GM18511 (cell line): Measurements from ENCODE around the gene DOC2B.
"Not testable (repeated sequence)": the region's sequence is repeated elsewhere in the genome, so short reads cannot be mapped to it uniquely, and the experiment has no call there.

Source experiments
- ATAC-seq: cut with Tn5 transposase; IDR thresholded peaks from one replicate; pipeline ENCODE4 v1.9.1; 2021; ENCODE audit warnings: mild to moderate bottlenecking, moderate library complexity; ENCODE audit not compliant: unreplicated experiment

The DOC2B gene

DNA sequence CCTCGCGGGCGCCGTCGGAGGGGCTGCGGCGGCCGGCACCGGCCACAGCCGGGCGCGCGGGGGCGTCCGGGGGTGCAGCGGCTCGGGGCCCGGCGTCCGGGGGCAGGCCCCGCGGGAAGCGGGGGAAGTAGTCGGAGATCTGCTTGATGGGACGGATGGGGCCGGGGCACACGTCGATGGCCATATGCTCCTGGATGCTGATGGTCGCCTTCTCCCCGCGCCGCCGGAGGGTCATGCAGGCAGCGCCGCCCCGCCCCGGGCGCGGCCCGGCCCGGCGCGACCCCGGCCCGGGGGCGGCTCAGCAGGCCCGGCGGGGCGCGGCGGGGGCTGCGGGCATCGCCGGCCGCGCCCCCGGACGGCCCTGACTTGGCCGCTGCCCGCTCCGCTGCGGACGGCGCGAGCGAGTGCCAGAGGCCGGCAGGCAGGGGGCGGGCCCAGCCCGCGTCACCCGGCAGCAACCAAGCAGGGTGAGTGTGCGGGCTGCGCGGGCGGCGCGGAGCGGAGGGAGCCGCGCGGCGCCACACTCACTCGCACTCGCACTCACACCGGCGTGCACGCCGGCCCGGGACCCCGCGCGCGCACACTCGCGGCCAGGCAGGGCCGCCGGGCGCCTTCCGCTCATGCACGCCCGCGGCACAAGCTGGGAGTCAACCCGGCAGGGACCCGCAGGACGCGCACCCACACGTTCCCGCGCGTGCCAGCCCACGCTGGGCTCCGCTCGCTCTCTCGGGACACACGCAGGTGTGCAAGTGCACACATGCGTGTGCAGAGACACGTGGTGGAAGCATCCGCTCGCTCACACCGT lies at the start of gene DOC2B:
Gene DOC2B (minus strand): TSS at position 406 of the 805 bp plus-strand sequence. CDS start 171 bp downstream, at position 235.
- ATAC-seq = no peak

DNA sequence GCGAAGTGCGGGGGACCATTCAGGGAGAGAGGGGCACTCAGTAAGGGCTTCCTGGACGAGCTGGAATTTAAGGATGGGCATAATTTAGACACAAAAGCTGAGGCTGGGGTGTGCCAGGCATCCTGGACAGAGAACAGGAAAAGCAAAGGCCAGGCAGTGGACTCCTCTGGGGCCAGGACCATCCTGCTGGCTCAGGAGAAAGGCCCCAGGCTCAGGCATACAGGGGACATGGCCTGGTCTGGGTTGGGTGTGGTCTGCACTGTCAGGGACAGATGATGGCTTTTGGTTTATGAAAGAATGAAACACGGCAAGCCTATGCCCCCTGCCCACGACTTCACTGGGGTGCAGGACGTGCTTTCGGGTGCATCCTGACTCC lies 48.9 kb upstream of the DOC2B start:
- no peak for ATAC-seq

DNA sequence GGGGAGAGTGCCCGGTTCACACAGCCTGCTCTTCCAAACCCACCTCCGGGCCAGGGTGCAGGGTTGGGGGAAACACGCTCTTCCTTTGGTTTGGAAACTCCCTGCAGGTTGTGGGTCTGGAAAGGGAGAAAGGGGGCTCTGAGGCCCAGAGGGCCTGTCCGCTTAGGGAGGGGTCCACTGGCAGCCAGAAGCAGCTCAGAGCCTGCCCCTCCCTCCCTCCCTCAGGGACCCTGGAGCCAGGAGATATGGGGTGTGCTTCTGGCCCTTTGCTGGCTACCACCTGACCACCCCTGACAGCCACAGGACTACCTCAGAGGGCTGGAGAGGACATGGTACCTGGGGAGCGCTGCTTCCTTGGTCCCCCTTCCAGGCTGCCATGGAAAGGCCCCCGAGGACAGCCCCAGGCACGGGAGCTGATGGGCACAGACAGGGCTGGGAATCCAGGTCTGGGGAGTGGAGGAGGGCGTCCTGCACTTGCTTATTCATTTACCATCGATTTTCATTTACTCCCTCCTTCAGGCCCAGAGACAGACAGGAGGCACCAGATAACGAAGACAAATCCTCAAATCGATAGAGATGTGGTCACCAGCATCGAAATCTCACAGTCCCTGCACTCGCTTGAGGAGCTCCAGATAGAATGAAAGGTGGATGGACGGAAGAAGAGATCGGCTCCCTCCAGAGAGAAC lies 48.4 kb upstream of the DOC2B start:
- ATAC-seq = no peak

DNA sequence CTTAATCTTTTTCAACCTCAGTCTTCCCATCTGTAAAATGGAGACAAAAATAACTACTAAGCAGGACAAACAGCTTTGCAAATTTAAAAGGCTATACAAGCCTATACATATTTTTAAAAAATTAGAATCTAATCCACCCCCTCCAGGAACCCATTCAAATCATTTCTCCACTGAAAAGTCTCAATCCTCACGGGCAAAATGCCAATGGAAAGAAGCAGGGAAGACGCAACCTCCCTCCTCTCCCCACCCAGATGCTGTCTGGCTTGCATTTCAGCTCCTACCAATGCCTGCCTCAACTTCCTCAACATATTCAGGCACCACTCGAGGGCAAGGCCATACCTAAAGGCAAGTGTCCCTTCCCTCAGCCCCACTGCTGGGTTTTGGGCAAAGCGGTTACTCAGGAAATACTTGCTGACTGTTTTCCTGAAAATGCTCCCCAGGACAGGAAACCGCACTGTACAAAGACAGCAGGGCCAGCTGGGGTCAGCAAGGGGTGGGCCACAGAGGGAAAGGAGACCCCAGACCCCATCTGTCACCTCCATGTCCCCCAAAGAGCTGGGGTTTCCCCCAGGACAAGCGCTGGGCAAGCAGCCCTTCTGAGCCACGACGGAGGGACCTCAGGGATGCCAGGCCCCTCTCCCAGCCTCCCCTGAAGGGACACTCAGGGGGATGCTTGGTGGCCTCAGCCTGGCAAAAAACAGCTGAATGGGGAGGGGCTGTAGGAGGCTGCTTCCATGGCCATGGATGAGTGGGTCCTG lies 47.7 kb upstream of the DOC2B start:
- ATAC-seq = no peak

- no peak for ATAC-seq
Measured at GRCh38 chr17:227946-228615, 46.6 kb upstream of the DOC2B start.

DNA sequence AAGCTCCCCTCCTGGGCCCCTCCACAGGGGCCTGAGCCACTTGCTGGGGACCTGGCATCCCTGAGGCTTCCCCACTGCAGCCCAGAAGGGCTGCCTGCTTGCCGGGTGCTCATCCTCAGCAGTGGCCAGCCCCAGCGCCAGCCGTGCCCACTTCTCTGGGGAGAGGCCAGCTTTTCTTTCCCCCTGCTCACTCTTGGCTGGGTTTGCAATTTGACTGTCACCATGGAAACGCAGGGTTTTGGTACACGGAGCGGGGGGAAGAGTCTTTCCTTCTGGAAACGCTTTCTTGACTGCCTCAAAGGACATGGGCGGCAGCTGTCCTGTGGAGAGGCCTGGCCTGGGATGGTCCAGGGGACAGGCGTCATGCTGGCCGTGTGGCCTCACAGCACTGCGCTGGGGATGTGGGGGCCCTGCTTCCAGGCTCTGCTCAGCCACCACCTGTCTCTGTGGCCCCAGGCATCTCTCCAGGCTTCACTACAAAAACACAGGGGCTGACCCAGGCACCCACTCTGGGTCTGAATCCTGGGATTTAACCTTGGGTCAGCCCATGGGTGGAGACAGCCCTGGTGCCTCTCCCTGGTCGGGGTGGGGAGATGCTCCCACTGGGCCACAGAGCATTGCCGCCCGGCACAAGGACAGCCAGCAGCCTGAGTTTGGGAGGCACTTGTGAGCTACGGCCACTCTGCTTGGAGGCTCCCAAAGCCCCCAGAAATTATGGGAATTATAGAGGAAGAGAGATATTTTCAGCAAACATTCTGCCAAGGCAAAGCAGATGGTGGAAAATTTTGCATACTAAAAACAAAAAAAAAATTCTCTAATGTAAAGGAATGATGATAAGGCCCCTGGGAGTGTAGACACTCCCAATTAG lies 45.9 kb upstream of the DOC2B start:
- no peak for ATAC-seq

GRCh38 chr17:226108-227077 lies 44.9 kb upstream of the DOC2B start:
- no peak for ATAC-seq

- ATAC-seq = no peak
Measured at GRCh38 chr17:225551-225950, 44.1 kb upstream of the DOC2B start.

- ATAC-seq = not testable (repeated sequence)
Measured at GRCh38 chr17:224576-224975, 43.1 kb upstream of the DOC2B start.

GRCh38 chr17:223723-224471 lies 42.4 kb upstream of the DOC2B start:
- ATAC-seq = no peak

DNA sequence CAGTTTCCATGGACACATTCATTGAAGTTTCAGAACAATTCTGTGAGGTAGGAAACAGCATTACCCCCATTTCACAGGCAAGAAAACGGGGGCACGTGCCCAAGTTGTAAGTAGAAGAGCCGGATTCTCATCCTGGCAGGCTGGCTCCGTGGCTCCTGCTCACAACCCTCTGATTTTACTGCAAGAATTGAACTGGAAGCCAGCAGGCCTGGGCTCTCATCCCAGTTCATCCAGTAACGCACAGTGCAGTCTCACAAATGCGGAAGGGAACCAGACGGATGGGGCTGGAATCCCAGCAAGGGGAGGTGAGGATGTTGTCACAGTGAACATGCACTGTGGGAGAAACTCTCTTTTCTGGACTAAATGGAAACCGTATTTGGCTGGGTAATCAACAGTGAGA lies 40.7 kb upstream of the DOC2B start:
- ATAC-seq = no peak

DNA sequence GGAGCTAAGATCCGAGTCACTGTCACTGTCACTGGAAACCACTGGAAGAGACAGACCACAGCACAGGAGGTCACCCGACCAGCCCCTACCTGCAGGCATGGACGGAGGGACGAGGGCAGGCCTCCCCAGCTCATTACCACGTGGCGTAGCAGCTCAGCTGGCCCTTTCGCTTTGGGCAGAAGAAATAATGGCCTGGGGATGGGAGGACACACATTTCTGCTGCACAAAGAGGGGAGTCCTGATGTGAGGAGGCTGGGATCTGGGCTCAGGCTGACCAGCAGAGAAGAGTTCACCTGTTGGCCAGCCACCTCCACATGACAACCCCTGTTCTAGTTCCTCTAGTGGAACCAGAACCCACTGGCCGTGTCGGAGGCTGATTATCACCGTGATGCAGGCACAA lies 38.2 kb upstream of the DOC2B start:
- no peak for ATAC-seq

GRCh38 chr17:218432-219110 lies 37.1 kb upstream of the DOC2B start:
- no peak for ATAC-seq

DNA sequence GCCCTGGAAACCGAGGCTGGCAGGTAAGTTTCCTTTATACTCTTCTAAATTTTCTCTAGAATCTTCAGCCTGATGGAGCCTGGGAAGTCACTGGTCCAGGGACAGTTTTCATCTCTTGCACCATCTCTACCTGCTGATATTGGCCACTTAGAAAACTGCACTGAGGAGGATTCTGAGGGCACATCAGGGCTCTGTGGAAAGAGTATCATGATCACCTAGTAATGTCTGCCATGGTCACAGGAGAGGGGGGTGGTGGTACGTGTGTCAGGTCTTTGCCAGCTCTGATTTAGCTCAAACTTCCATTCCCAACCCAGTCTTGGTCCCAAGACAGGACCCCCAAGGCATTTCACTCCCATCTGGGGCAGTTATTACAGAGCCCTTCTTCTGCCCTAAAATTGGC lies 35.2 kb upstream of the DOC2B start:
- ATAC-seq = no peak

DNA sequence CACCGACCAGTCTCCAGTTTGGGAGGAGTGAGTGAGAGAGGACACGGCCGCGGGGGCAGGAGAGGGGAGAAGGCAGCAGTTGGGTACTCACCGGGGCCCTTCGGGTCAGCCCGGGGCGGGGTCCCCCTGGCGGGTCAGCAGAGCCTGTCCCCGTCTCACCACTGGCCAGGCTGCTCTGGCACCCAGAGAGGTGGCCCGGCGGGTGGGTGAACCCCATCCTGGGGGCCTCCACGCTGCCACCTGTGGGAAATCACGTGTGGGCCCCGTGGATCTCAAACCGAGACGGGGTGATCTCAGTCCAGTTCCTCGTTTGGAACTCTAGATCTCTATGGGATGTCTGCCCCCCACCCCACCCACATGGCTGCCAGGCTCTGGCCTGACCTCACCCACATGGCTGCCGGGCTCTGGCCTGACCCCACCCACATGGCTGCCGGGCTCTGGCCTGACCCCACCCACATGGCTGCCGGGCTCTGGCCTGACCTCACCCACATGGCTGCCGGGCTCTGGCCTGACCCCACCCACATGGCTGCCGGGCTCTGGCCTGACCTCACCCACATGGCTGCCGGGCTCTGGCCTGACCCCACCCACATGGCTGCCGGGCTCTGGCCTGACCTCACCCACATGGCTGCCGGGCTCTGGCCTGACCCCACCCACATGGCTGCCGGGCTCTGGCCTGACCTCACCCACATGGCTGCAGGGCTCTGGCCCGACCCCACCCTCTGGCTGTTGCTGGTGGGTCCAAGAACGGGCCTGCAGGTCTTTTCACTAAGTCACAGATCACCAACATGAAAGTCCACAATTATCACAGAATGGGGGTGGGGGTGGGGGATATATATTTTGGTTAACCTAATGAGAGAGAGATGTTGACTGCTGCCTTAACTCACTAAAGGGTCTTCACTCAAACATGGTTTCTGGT lies 34.4 kb upstream of the DOC2B start:
- not testable (repeated sequence) for ATAC-seq

DNA sequence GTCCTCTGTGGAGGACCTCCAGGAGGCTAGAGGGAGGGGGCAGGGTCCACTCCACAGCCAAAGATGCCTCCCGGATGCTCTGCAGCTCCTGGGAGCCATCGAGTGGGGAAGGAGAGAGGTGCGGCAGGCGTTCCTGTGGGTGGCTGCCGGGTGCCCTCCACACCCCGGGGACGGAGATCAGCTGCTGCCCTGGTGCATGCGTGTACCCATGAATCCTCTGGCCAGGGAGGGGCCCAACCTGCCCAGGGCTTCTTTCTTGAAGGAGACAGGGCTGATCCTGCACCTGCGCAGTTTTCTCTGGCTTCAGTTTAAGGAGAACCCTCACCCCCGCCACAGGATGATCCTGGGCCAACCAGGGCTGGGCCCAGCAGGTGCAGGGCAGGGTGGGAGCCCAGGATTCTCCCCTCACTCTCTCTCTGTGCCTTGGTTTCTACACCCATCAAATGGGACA lies 33.5 kb upstream of the DOC2B start:
- no peak for ATAC-seq
